ENCODE results near the gene NLGN3. TPM values are rescaled to one million over a fixed set of nuclear protein-coding genes. Genes with fewer than 3 reads are reported as not detected.

NLGN3 gene
- polyA plus RNA-seq, 3 donors from 2014 or later: 0.07 to 0.08 TPM; not detected in 1

GRCh38 chrX:71182871-71183270, 38.2 kb downstream of the NLGN3 start:
- Mint-ChIP-seq H3K4me3 (peak overlapping the region; percentile 91 to 97 (median 96)), H3K4me1 (peaks cover 11 to 12% of the 10 kb centered on the region in 2 donors), H3K36me3 (peaks cover 0 to 3% (median 0%) of the 10 kb centered on the region in 3 donors), H3K27ac (peak overlapping the region; percentile 97 to 99 (median 99)), H3K27me3 (ENCODE audit: low read depth in 3 of 3) (peaks cover 6 to 9% (median 8%) of the 10 kb centered on the region in 3 donors), H3K9me3 (no peaks in the 10 kb centered on the region)
- DNase-seq: no peak

GRCh38 chrX:71183341-71183740, 38.7 kb downstream of the NLGN3 start:
- Mint-ChIP-seq H3K36me3 (peaks cover 0 to 3% (median 0%) of the 10 kb centered on the region in 3 donors), H3K27me3 (ENCODE audit: low read depth in 3 of 3) (peaks cover 6 to 8% (median 7%) of the 10 kb centered on the region in 3 donors), H3K9me3 (no peaks in the 10 kb centered on the region), H3K27ac (no peak overlapping the region), H3K4me1 (peaks cover 11 to 12% of the 10 kb centered on the region in 2 donors), H3K4me3 (no peak overlapping the region)
- DNase-seq: no peak

- Mint-ChIP-seq H3K4me1 (peaks cover 7 to 11% of the 10 kb centered on the region in 2 donors), H3K9me3 (no peaks in the 10 kb centered on the region), H3K27me3 (ENCODE audit: low read depth in 3 of 3) (peaks cover 6 to 7% (median 7%) of the 10 kb centered on the region in 3 donors), H3K27ac (no peak overlapping the region), H3K36me3 (peaks cover 0 to 3% (median 0%) of the 10 kb centered on the region in 3 donors), H3K4me3 (no peak overlapping the region)
- DNase-seq: no peak
These were observed 39.5 kb downstream of the NLGN3 start for GRCh38 chrX:71184092-71184491.

- Mint-ChIP-seq H3K4me3 (no peak overlapping the region), H3K27me3 (ENCODE audit: low read depth in 3 of 3) (peaks cover 5 to 7% (median 6%) of the 10 kb centered on the region in 3 donors), H3K27ac (no peak overlapping the region), H3K9me3 (no peaks in the 10 kb centered on the region), H3K36me3 (peaks cover 0 to 3% (median 0%) of the 10 kb centered on the region in 3 donors), H3K4me1 (peaks cover 7 to 11% of the 10 kb centered on the region in 2 donors)
- no peak for DNase-seq
These were observed 40.3 kb downstream of the NLGN3 start for GRCh38 chrX:71184803-71185495.

- peaks cover 7 to 9% of the 10 kb centered on the region in 2 donors for H3K4me1 Mint-ChIP-seq
- peak overlapping the region in 1 of 6 donors; percentile 69 for H3K27ac Mint-ChIP-seq
- no peaks in the 10 kb centered on the region for H3K36me3 Mint-ChIP-seq
- H3K27me3 Mint-ChIP-seq (ENCODE audit: low read depth in 3 of 3): peaks cover 0 to 7% (median 6%) of the 10 kb centered on the region in 3 donors
- H3K9me3 Mint-ChIP-seq: no peaks in the 10 kb centered on the region
- DNase-seq: no peak
- no peak overlapping the region for H3K4me3 Mint-ChIP-seq
These were observed 46.6 kb downstream of the NLGN3 start for GRCh38 chrX:71191248-71191647.

- Mint-ChIP-seq H3K9me3 (no peaks in the 10 kb centered on the region), H3K27ac (peak overlapping the region; percentile 91 to 98 (median 98)), H3K4me1 (peaks cover 21 to 26% of the 10 kb centered on the region in 2 donors), H3K27me3 (ENCODE audit: low read depth in 3 of 3) (peaks cover 0 to 7% (median 6%) of the 10 kb centered on the region in 3 donors), H3K36me3 (no peaks in the 10 kb centered on the region), H3K4me3 (peak overlapping the region; percentile 81 to 96 (median 89))
- DNase-seq: peak; percentile 58 to 66 (median 59)
These were observed 51.5 kb downstream of the NLGN3 start for GRCh38 chrX:71195964-71196649.

- Mint-ChIP-seq H3K9me3 (no peaks in the 10 kb centered on the region), H3K4me3 (peak overlapping the region; percentile 59 to 94 (median 77)), H3K36me3 (no peaks in the 10 kb centered on the region), H3K4me1 (peaks cover 21 to 26% of the 10 kb centered on the region in 2 donors), H3K27me3 (ENCODE audit: low read depth in 3 of 3) (peaks cover 0 to 8% (median 7%) of the 10 kb centered on the region in 3 donors), H3K27ac (peak overlapping the region; percentile 72 to 88 (median 86))
- DNase-seq: peak in 1 of 3 donors; percentile 18
These were observed 53.4 kb downstream of the NLGN3 start for GRCh38 chrX:71198066-71198465.

- peak overlapping the region in 4 of 5 donors; percentile 6 to 53 (median 12) for H3K4me3 Mint-ChIP-seq
- no peak for DNase-seq
- no peaks in the 10 kb centered on the region for H3K36me3 Mint-ChIP-seq
- peaks cover 0 to 8% (median 4%) of the 10 kb centered on the region in 3 donors for H3K27me3 Mint-ChIP-seq (ENCODE audit: low read depth in 3 of 3)
- H3K27ac Mint-ChIP-seq: peak overlapping the region in 2 of 6 donors; percentile 46 to 67
- no peaks in the 10 kb centered on the region for H3K9me3 Mint-ChIP-seq
- peaks cover 21 to 26% of the 10 kb centered on the region in 2 donors for H3K4me1 Mint-ChIP-seq
These were observed 54.8 kb downstream of the NLGN3 start for GRCh38 chrX:71199252-71200008.

GRCh38 chrX:71210816-71211215, 66.2 kb downstream of the NLGN3 start:
- Mint-ChIP-seq H3K27ac (no peak overlapping the region), H3K9me3 (peaks cover 0 to 2% (median 0%) of the 10 kb centered on the region in 6 donors), H3K4me1 (no peaks in the 10 kb centered on the region), H3K36me3 (no peaks in the 10 kb centered on the region), H3K27me3 (ENCODE audit: low read depth in 3 of 3) (peaks cover 3 to 7% (median 3%) of the 10 kb centered on the region in 3 donors), H3K4me3 (no peak overlapping the region)
- DNase-seq: no peak

GRCh38 chrX:71212536-71212935, 67.9 kb downstream of the NLGN3 start:
- peaks cover 0 to 2% (median 0%) of the 10 kb centered on the region in 6 donors for H3K9me3 Mint-ChIP-seq
- no peaks in the 10 kb centered on the region for H3K4me1 Mint-ChIP-seq
- H3K27ac Mint-ChIP-seq: peak overlapping the region in 1 of 6 donors; percentile 16
- H3K36me3 Mint-ChIP-seq: no peaks in the 10 kb centered on the region
- H3K4me3 Mint-ChIP-seq: no peak overlapping the region
- peaks cover 3 to 5% (median 5%) of the 10 kb centered on the region in 3 donors for H3K27me3 Mint-ChIP-seq (ENCODE audit: low read depth in 3 of 3)
- DNase-seq: no peak

GRCh38 chrX:71214152-71214551, 69.5 kb downstream of the NLGN3 start:
- no peak for DNase-seq
- Mint-ChIP-seq H3K27ac (no peak overlapping the region), H3K4me1 (no peaks in the 10 kb centered on the region), H3K4me3 (no peak overlapping the region), H3K27me3 (ENCODE audit: low read depth in 3 of 3) (peaks cover 3 to 5% (median 3%) of the 10 kb centered on the region in 3 donors), H3K9me3 (peaks cover 0 to 2% (median 0%) of the 10 kb centered on the region in 6 donors), H3K36me3 (no peaks in the 10 kb centered on the region)

- no peaks in the 10 kb centered on the region for H3K36me3 Mint-ChIP-seq
- H3K27ac Mint-ChIP-seq: no peak overlapping the region
- peaks cover 0 to 2% (median 0%) of the 10 kb centered on the region in 6 donors for H3K9me3 Mint-ChIP-seq
- DNase-seq: no peak
- H3K4me1 Mint-ChIP-seq: no peaks in the 10 kb centered on the region
- peaks cover 3 to 5% (median 3%) of the 10 kb centered on the region in 3 donors for H3K27me3 Mint-ChIP-seq (ENCODE audit: low read depth in 3 of 3)
- H3K4me3 Mint-ChIP-seq: no peak overlapping the region
These were observed 70.1 kb downstream of the NLGN3 start for GRCh38 chrX:71214604-71215337.

GRCh38 chrX:71215338-71215912, 70.8 kb downstream of the NLGN3 start:
- no peaks in the 10 kb centered on the region for H3K4me1 Mint-ChIP-seq
- H3K36me3 Mint-ChIP-seq: no peaks in the 10 kb centered on the region
- H3K27ac Mint-ChIP-seq: no peak overlapping the region
- H3K9me3 Mint-ChIP-seq: peaks cover 0 to 2% (median 0%) of the 10 kb centered on the region in 6 donors
- no peak for DNase-seq
- no peak overlapping the region for H3K4me3 Mint-ChIP-seq
- H3K27me3 Mint-ChIP-seq (ENCODE audit: low read depth in 3 of 3): peaks cover 3 to 5% (median 3%) of the 10 kb centered on the region in 3 donors

Data from immature natural killer cell (primary cell).